Esophagus squamous epithelium (tissue), 5 donors: ENCODE results near the gene AUTS2. TPM values are rescaled to one million over a fixed set of nuclear protein-coding genes. Genes with fewer than 3 reads are reported as not detected.

ENCODE experiments used
- DNase-seq: peaks from one replicate; lab custom pipeline; 2025; lab: John Stamatoyannopoulos, UW
- H3K27ac ChIP-seq, 4 donors: fragments of 200-600 bp; sonication (generic); one replicate each; pipeline ENCODE4 v1.5.1; 2016 to 2019; ENCODE audit warnings: mild to moderate bottlenecking in 1 of 4
- H3K27me3 ChIP-seq, 4 donors: fragments of 200-600 bp; sonication (generic); 1 replicate in 3 of 4; 2 replicates in 1 of 4; pipeline versions ENCODE4 v1.5.1 to v1.6.0; 2017 to 2021; ENCODE audit warnings: antibody characterized with exemption in 1 of 4
- H3K36me3 ChIP-seq, 3 donors: fragments of 200-600 bp; sonication (generic); one replicate each; pipeline ENCODE4 v1.5.1; 2016 to 2019
- H3K4me1 ChIP-seq, 3 donors: fragments of 200-600 bp; sonication (generic); one replicate each; pipeline ENCODE4 v1.5.1; 2017 to 2019
- H3K4me3 ChIP-seq, 4 donors: fragments of 200-600 bp; sonication (generic); 1 replicate in 3 of 4; 2 replicates in 1 of 4; pipeline ENCODE4 v1.5.1; 2016 to 2019; ENCODE audit warnings: mild to moderate bottlenecking in 2 of 4, moderate library complexity in 1 of 4
- H3K9me3 ChIP-seq, 3 donors: fragments of 200-600 bp; sonication (generic); one replicate each; pipeline ENCODE4 v1.5.1; 2016 to 2019
- POLR2A ChIP-seq, 4 donors: fragments of 450-650 bp; IDR thresholded peaks; one replicate each; pipeline ENCODE4 v1.6.1; 2017; ENCODE audit warnings: antibody characterized with exemption in 4 of 4, mild to moderate bottlenecking in 4 of 4, moderate library complexity in 3 of 4
- WGBS, 2 donors: methylation state at CpG; one replicate each; pipeline ENCODE4 v1.1.5; 2018; 5-methylcytosine and 5-hydroxymethylcytosine counted together
- intact Hi-C: fragments of 100-400 bp; cut with DNase I; formaldehyde crosslinking; loops from one replicate; pipeline ENCODE4 v1.15.0; 2022
- total RNA-seq, 4 donors: library from RNA; depleted of rRNA; stranded (reverse); fragments of >200 nt; gene quantifications; one replicate each; pipeline ENCODE4 v1.1.0, GENCODE V29; 2016
- TF ChIP-seq, protein P1 (sequence below), 6 experiments: fragments of 450-650 bp in 4 of 6; fragments of 200-600 bp in 2 of 6; sonication (generic) in 2 of 6; IDR thresholded peaks; one replicate each; pipeline ENCODE4 v1.5.1; 2016 to 2019; ENCODE audit warnings: antibody characterized with exemption in 6 of 6, mild to moderate bottlenecking in 4 of 6, moderate library complexity in 4 of 6
- donor health status: DM: yes; HTN: yes; CAD: no.

AUTS2 gene
- total RNA-seq, 4 donors from 2014 or later: 9.5 to 36.2 (median 23.0) TPM

GRCh38 chr7:70793821-70794220 lies 1195.5 kb downstream of the AUTS2 start:
- Histone ChIP-seq H3K9me3 (peaks cover 0 to 2% (median 0%) of the 10 kb centered on the region in 3 donors), H3K27ac (no peak overlapping the region), H3K27me3 (no peaks in the 10 kb centered on the region), H3K36me3 (peaks cover 13 to 58% (median 17%) of the 10 kb centered on the region in 3 donors), H3K4me3 (no peak overlapping the region), H3K4me1 (no peaks in the 10 kb centered on the region)
- no peak for DNase-seq
- 87 to 88% methylated on average over 9 of the region's 9 CpGs for WGBS, 2 donors
- TF ChIP-seq, protein P1, sequence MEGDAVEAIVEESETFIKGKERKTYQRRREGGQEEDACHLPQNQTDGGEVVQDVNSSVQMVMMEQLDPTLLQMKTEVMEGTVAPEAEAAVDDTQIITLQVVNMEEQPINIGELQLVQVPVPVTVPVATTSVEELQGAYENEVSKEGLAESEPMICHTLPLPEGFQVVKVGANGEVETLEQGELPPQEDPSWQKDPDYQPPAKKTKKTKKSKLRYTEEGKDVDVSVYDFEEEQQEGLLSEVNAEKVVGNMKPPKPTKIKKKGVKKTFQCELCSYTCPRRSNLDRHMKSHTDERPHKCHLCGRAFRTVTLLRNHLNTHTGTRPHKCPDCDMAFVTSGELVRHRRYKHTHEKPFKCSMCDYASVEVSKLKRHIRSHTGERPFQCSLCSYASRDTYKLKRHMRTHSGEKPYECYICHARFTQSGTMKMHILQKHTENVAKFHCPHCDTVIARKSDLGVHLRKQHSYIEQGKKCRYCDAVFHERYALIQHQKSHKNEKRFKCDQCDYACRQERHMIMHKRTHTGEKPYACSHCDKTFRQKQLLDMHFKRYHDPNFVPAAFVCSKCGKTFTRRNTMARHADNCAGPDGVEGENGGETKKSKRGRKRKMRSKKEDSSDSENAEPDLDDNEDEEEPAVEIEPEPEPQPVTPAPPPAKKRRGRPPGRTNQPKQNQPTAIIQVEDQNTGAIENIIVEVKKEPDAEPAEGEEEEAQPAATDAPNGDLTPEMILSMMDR (IDR thresholded peaks at IDR 0.05): no peak
- no peak for TF ChIP-seq POLR2A (IDR thresholded peaks at IDR 0.05)
- intact Hi-C loops: no loop called here

DNA sequence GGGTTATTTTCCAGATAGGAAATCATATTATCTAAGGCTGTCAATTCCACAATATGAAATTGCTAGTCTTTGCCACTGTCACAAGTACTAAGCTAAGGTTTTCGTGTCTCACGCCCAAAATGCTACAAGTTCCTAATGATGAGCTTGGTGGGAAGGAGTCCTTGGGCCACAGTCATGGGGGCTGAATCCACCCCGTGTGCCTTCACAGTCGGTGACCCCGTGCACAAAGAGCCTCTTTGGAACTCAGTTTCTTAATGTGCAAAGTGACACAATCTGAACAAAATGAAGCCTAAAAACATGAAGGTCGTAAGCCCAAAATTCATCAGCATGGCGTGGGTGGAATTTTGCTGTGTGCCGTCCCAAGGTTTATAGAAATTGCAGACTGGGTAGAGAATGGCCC lies 1196.7 kb downstream of the AUTS2 start:
- TF ChIP-seq POLR2A (IDR thresholded peaks at IDR 0.05): no peak
- TF ChIP-seq, protein P1 (IDR thresholded peaks at IDR 0.05): no peak
- H3K27ac ChIP-seq: no peak overlapping the region

DNA sequence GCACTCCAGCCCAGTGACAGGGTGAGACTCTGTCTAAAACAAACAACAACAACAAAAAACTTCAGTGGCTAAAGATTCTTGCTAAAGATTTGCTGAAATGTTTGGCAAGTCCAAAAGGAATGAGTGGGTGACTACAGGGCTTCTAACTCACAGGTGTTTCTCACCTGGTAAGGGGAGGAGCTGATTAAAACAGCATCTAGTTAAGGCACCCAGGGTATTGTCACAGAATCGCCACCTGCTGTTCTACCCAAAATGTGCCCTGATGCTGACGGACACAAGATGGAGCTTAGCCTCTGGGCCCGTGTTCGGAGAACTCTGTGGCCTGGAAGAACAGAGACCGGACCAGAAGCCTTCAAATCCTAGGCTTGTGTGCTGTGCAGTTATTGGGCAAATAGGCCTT lies 1197.7 kb downstream of the AUTS2 start:
- no peak for DNase-seq
- no peaks in the 10 kb centered on the region for H3K4me1 ChIP-seq
- peaks cover 0 to 23% (median 9%) of the 10 kb centered on the region in 3 donors for H3K9me3 ChIP-seq
- intact Hi-C loops: no loop called here
- H3K4me3 ChIP-seq: no peak overlapping the region
- no peak for TF ChIP-seq POLR2A (IDR thresholded peaks at IDR 0.05)
- H3K36me3 ChIP-seq: peaks cover 0 to 37% (median 7%) of the 10 kb centered on the region in 3 donors
- 85 to 90% methylated on average over 5 of the region's 5 CpGs for WGBS, 2 donors
- H3K27ac ChIP-seq: no peak overlapping the region
- no peaks in the 10 kb centered on the region for H3K27me3 ChIP-seq

More for the DNA sequence above, 1196.7 kb downstream of the AUTS2 start:
- H3K4me3 ChIP-seq: no peak overlapping the region
- no peaks in the 10 kb centered on the region for H3K4me1 ChIP-seq
- no peak for DNase-seq
- 98 to 99% methylated on average over 5 to 7 of the region's 8 CpGs for WGBS, 2 donors
- H3K9me3 ChIP-seq: peaks cover 0 to 13% (median 2%) of the 10 kb centered on the region in 3 donors
- H3K27me3 ChIP-seq: no peaks in the 10 kb centered on the region
- H3K36me3 ChIP-seq: peaks cover 8 to 46% (median 11%) of the 10 kb centered on the region in 3 donors
- intact Hi-C loops: no loop called here

DNA sequence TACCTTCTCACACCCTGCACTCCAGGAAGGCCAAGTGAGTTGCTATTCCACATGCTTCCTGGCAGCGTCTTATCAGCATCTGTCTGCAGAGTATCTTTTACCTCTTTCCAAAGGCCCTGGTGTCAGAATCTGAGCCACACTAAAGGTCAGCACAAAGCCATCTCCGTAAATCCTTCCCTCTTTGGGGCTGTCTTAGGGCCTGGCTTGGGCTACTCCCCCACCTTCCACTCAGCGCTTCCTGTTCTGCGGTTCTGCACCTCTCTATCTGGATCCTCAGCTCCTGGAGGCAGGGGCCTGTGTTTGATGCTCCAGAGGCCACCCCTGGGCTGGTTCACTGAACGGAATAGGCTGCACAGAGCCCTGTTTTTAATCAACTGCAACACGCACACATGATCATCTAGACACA lies 1198.8 kb downstream of the AUTS2 start:
- Histone ChIP-seq H3K9me3 (peaks cover 0 to 26% (median 9%) of the 10 kb centered on the region in 3 donors), H3K27me3 (no peaks in the 10 kb centered on the region), H3K36me3 (peaks cover 0 to 25% (median 0%) of the 10 kb centered on the region in 3 donors), H3K27ac (no peak overlapping the region), H3K4me3 (no peak overlapping the region), H3K4me1 (no peaks in the 10 kb centered on the region)
- TF ChIP-seq POLR2A (IDR thresholded peaks at IDR 0.05): no peak
- TF ChIP-seq, protein P1 (IDR thresholded peaks at IDR 0.05): no peak
- no peak for DNase-seq
- intact Hi-C loops: no loop called here
- 56 to 65% methylated on average over 6 of the region's 6 CpGs for WGBS, 2 donors

GRCh38 chr7:70799841-70800405 lies 1201.6 kb downstream of the AUTS2 start:
- TF ChIP-seq, protein P1 (IDR thresholded peaks at IDR 0.05): no peak
- TF ChIP-seq POLR2A (IDR thresholded peaks at IDR 0.05): no peak
- no peak overlapping the region for H3K27ac ChIP-seq
- no peaks in the 10 kb centered on the region for H3K36me3 ChIP-seq
- WGBS, 2 donors: 72 to 76% methylated on average over 4 of the region's 4 CpGs
- H3K27me3 ChIP-seq: no peaks in the 10 kb centered on the region
- no peaks in the 10 kb centered on the region for H3K4me1 ChIP-seq
- intact Hi-C loops: no loop called here
- H3K9me3 ChIP-seq: peaks cover 0 to 26% (median 9%) of the 10 kb centered on the region in 3 donors
- H3K4me3 ChIP-seq: no peak overlapping the region
- no peak for DNase-seq
